ENCODE data around the gene CT45A5.
A peak's percentile ranks its signal among the peaks of the same experiment; 100 is the strongest.
"Not testable (repeated sequence)": the region's sequence is repeated elsewhere in the genome, so short reads cannot be mapped to it uniquely, and the experiment has no call there.

CT45A5 gene, protein sequence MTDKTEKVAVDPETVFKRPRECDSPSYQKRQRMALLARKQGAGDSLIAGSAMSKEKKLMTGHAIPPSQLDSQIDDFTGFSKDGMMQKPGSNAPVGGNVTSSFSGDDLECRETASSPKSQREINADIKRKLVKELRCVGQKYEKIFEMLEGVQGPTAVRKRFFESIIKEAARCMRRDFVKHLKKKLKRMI

DNA sequence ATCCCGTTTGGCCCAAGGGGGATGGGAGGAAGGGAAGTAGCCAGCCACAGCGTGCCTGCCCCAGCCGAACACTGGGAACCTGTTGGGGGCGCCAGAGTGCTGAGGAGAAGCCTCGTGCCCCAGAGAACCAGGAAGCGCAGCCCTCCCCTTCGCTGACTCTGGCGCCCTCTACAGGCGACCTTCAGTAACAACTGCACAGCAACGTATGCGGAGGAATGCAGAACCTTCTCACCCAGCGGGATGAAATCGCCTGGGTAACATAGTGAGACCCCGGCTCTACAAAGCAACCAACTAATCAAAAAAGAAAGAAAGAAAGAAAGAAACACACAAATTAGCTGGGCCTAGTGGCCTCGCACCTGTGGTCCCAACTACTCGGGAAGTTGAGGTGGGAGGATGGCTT is at the start of gene CT45A5:
Gene CT45A5, minus strand, starts transcription at position 101 of the 400 bp plus-strand sequence. CDS start 3,774 bp downstream, outside the sequence.
- DNase-seq = not testable (repeated sequence)

- DNase-seq = not testable (repeated sequence)
These were observed 34.6 kb upstream of the CT45A5 start, which contains the start of gene CT45A2 for GRCh38 chrX:135819912-135820311. Gene CT45A2, minus strand, starts transcription at chrX:135820012. Its CDS starts 3,747 bp downstream, at chrX:135816265.

DNA sequence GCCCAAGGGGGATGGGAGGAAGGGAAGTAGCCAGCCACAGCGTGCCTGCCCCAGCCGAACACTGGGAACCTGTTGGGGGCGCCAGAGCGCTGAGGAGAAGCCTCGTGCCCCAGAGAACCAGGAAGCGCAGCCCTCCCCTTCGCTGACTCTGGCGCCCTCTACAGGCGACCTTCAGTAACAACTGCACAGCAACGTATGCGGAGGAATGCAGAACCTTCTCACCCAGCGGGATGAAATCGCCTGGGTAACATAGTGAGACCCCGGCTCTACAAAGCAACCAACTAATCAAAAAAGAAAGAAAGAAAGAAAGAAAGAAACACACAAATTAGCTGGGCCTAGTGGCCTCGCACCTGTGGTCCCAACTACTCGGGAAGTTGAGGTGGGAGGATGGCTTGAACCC is 17.4 kb upstream of the CT45A5 start, which contains the start of gene CT45A6:
Gene CT45A6, minus strand, starts transcription at position 101 of the 400 bp plus-strand sequence. CDS start 3,794 bp downstream, outside the sequence.
- DNase-seq = not testable (repeated sequence)

DNA sequence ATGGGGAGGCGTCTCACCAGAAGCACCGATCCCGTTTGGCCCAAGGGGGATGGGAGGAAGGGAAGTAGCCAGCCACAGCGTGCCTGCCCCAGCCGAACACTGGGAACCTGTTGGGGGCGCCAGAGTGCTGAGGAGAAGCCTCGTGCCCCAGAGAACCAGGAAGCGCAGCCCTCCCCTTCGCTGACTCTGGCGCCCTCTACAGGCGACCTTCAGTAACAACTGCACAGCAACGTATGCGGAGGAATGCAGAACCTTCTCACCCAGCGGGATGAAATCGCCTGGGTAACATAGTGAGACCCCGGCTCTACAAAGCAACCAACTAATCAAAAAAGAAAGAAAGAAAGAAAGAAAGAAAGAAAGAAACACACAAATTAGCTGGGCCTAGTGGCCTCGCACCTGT is 17.2 kb downstream of the CT45A5 start, which contains the start of gene CT45A3:
Gene CT45A3, minus strand, starts transcription at position 101 of the 400 bp plus-strand sequence. CDS start 3,747 bp downstream, outside the sequence.
- not testable (repeated sequence) for DNase-seq

GRCh38 chrX:135744739-135745138 is 40.6 kb downstream of the CT45A5 start:
- not testable (repeated sequence) for DNase-seq

GRCh38 chrX:135741192-135741715 is 44.0 kb downstream of the CT45A5 start:
- no peak for DNase-seq

GRCh38 chrX:135740681-135741149 is 44.6 kb downstream of the CT45A5 start:
- peak; percentile 46 for DNase-seq

- DNase-seq = peak; percentile 24
These were observed 47.8 kb downstream of the CT45A5 start for GRCh38 chrX:135737366-135738071.

DNA sequence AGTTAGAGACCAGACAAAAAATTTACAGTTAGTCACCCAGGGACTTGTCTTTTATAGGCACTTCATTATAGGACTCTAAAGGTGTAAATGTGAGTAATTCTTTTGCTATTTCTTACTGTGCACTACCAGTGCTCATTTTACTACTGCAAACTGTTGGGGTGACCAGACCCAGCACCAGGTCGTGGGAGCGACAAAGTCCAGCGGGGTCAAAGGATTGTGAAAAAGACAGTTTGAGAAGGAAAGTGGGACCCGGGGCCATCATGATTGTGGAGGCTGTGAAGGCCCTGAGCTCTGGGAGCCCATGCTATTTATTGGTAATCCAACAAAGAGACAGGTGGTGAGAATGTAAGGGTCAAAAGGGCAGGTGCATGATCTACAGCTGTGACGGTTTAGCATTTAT is 50.6 kb downstream of the CT45A5 start:
- not testable (repeated sequence) for DNase-seq
